Right lobe of liver (tissue), 4 donors: ENCODE results near the gene SLC25A13.

Experiments
- POLR2A ChIP-seq: fragments of 450-650 bp; IDR thresholded peaks from one replicate; pipeline ENCODE4 v1.6.1; 2017; ENCODE audit warnings: antibody characterized with exemption, mild to moderate bottlenecking
- TF ChIP-seq, protein P1 (sequence below), 4 donors: fragments of 200-600 bp in 3 of 4; fragments of 450-650 bp in 1 of 4; IDR thresholded peaks; one replicate each; pipeline versions ENCODE4 v1.5.1 to v1.8.0; 2016 to 2022; ENCODE audit warnings: antibody characterized with exemption in 4 of 4, mild to moderate bottlenecking in 2 of 4
- donor health status: DM: no; HTN: no; CAD: no.
- donor health status: DM: no; HTN: no; CAD: no.
- donor health status: DM: no; HTN: yes; CAD: no.

GRCh38 chr7:96161897-96162296 lies 160.0 kb downstream of the SLC25A13 start:
- TF ChIP-seq, protein P1, sequence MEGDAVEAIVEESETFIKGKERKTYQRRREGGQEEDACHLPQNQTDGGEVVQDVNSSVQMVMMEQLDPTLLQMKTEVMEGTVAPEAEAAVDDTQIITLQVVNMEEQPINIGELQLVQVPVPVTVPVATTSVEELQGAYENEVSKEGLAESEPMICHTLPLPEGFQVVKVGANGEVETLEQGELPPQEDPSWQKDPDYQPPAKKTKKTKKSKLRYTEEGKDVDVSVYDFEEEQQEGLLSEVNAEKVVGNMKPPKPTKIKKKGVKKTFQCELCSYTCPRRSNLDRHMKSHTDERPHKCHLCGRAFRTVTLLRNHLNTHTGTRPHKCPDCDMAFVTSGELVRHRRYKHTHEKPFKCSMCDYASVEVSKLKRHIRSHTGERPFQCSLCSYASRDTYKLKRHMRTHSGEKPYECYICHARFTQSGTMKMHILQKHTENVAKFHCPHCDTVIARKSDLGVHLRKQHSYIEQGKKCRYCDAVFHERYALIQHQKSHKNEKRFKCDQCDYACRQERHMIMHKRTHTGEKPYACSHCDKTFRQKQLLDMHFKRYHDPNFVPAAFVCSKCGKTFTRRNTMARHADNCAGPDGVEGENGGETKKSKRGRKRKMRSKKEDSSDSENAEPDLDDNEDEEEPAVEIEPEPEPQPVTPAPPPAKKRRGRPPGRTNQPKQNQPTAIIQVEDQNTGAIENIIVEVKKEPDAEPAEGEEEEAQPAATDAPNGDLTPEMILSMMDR (IDR thresholded peaks at IDR 0.05), result no peak
- TF ChIP-seq POLR2A, result no peak
